GM21367 (cell line): ENCODE measurements around the gene CAPN11.
"Not testable (repeated sequence)": the region's sequence is repeated elsewhere in the genome, so short reads cannot be mapped to it uniquely, and the experiment has no call there.

Experiments used
- ATAC-seq: cut with Tn5 transposase; IDR thresholded peaks from one replicate; pipeline ENCODE4 v1.9.1; 2021; ENCODE audit not compliant: unreplicated experiment

Gene CAPN11

GRCh38 chr6:44179648-44180047 is 21.0 kb downstream of the CAPN11 start:
- ATAC-seq: no peak

DNA sequence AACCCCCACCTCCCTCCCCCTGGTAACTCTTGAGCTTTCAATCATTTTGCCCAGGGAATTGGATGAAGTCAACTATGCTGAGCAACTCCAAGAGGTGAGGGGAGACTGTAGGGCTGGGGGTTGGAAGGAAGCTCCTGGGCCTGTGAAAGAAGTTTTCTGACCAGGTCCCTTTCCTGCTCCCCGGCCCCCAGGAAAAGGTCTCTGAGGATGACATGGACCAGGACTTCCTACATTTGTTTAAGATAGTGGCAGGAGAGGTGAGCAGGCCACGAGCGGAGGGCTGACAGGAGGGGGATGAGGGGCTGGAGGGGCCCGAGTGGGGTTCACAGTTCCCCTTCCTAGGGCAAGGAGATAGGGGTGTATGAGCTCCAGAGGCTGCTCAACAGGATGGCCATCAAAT is 21.8 kb downstream of the CAPN11 start:
- ATAC-seq: no peak

DNA sequence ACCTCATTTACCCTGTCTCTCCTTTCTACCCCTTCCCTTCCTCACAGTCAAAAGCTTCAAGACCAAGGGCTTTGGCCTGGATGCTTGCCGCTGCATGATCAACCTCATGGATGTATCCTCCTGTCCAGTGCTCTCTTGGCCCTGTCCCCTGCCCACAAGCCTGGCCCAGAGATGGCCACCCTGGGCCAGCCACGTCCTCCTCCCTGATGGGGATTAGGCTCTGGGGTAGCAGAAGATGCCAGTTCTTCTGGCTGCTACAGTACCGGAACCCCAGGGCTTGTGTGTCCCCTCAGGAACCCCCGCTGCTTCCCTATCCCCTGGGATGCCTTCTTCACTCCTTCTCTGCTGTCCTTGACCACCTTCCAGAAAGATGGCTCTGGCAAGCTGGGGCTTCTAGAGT is 22.3 kb downstream of the CAPN11 start:
- ATAC-seq: no peak

DNA sequence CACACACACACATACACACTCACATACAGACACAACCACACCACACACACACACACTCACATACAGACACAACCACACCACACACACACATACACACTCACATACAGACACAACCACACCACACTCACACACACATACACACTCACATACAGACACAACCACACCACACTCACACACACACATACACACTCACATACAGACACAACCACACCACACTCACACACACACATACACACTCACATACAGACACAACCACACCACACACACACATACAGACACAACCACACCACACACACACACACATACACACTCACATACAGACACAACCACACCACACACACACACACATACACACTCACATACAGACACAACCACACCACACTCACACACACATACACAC is 23.2 kb downstream of the CAPN11 start:
- not testable (repeated sequence) for ATAC-seq

DNA sequence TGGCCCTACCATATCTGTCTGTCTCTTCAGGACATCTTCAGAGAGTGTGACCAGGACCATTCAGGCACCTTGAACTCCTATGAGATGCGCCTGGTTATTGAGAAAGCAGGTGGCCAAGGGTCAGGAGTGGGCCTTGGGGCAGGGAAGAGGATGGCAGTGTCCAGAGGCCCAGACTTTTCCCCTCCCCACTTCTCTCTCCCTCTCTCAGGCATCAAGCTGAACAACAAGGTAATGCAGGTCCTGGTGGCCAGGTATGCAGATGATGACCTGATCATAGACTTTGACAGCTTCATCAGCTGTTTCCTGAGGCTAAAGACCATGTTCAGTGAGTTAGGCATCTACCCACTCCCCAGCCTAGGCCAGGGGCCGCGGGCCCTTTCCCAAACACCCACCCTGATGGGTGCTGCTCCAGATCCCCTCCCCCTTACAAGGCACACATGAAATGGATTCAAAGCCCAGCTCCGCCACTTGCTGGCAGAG is 24.3 kb downstream of the CAPN11 start:
- ATAC-seq: no peak

- ATAC-seq: no peak
Measured at GRCh38 chr6:44183783-44184182, 25.2 kb downstream of the CAPN11 start.

GRCh38 chr6:44185356-44185755 is 26.7 kb downstream of the CAPN11 start:
- ATAC-seq: not testable (repeated sequence)

DNA sequence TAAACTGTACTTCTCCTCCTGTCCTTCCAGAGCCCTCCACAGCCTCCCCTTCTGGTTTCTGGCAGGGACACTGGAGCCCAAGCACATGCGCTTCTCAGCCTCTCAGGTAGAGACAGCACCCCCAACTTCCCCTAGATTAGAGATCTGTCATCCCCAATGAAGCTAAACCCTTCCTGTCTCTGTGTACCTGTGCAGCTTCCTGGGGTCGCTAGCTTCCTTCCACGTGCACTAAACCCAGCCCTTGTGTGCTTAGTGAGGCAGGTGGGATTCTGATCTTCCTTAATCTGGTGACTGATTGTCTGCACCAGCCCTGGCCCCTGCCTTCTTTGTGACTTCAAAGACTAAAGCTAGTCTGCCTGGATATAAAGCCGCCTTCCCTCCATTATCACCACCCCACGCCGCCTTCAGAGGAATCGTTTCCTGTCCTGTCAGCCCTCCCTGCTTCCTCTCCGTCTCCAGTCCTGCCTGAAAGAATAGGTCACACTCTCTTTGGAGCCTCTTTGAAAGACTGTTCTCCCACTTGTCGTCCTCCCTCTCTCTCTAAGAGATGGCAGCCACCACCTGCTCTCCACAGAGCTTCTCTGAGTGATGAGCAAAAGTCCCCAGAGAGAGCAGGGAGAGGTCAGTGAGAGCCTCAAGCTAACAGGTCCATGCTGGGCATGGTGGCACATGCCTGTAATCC is 27.5 kb downstream of the CAPN11 start:
- no peak for ATAC-seq

- no peak for ATAC-seq
Measured at GRCh38 chr6:44186635-44187025, 28.0 kb downstream of the CAPN11 start.

DNA sequence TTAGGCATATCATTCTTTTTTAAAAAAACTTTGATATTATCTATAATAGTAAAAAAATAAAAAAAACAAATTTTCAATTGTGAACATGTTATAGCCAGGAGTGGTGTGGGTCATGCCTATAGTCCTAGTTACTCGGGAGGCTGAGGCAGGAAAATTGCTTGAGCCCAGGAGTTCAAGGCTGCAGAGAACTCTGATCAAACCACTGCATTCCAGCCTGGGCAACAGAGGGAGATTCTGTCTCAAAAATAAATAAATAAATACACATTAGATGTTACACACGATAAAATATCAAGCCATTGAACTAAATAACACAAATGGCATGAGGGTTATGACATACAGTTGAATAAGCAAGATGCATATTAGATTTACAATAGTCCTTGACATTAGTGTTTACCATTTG is 30.2 kb downstream of the CAPN11 start:
- no peak for ATAC-seq

- ATAC-seq: no peak
Measured at GRCh38 chr6:44189257-44189656, 30.6 kb downstream of the CAPN11 start.

DNA sequence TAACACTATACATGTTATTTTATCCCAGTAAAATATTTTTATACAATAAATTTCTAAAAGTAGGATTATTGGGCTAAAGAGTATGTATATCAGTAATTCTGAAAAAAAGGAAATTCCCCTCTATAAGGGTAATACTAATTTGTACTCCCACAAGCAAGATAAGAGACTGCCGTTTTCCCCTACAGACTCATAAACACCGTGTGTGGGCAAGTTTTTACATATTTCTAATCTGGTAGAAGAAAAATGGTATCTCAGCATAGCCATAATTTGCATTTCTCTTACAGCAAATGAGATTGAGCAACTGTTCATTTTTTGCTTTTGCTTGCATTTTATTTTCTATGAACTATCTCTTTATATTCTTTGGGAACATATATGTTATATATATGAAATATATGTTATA is 32.1 kb downstream of the CAPN11 start:
- no peak for ATAC-seq

DNA sequence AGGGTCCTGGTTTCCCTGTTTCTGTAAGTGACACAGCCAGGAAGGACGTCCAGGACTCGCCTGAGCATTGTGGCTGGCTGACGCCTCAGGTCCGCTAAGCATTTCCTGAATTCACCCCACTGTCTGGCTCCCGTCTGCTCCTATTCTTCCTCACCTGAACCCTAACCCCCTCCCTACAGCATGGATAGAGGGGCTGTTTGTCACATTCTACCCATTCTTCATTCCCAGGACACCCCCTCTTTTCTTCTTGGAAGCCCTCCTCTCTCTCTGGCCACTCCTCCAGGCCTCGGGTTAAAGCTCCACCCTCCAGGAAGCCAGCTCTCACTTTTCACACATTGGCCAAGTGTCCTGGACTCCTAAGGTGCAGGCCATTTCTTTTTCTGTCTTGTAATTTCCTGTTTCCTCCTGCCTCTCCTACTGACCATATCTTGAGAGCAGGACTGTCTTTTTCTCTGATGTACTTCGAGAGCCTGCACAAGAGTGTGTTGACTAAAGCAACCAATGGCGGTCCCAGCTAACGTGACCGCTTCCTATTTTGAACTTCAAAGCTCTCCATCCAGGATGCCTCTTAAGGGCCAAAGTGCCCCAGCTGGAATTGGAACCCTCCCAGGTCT is 33.9 kb downstream of the CAPN11 start:
- no peak for ATAC-seq

DNA sequence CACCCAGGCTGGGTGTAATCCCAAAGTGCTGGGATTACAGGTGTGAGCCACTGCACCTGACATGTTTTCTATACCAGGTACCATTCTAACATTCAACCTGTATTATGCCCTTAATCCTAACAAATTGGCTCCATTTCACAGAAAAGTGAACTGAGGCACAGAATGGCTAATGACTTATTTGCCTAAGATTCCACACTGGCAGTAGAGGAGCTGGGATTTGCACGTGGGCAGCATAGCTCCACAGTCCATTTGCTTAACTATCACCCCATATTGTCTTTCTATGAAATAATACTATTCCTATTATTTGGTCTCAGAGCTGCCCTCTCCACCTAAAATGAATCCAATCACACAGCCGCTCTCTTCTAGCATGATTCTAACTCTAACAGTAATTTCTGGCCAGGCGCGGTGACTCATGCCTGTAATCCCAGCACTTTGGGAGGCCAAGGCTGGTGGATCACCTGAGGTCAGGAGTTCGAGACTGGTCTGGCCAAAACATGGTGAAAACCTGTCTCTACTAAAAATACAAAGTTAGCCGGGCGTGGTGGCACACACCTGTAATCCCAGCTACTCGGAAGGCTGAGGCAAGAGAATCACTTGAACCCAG is 34.8 kb downstream of the CAPN11 start:
- ATAC-seq: no peak

DNA sequence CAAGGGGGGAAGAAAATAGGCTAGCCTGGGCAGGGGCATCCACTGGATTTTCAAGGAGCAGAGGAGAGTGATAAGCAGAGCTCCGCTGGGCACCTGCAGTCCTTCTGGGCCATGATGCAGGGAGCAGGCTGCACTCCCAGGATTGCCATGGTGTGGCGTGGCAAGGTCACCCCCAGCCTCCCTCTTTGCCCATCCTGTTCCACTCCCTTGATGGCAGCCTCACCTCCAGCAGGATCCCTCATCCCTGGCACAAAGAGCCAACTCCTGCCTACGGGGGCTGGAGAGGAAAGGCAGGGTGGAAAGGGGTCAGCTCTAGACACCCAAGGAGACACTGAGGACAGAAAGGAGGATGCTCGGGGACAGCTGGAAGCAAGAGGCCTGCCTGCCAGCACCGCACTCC is 35.7 kb downstream of the CAPN11 start:
- ATAC-seq: no peak

DNA sequence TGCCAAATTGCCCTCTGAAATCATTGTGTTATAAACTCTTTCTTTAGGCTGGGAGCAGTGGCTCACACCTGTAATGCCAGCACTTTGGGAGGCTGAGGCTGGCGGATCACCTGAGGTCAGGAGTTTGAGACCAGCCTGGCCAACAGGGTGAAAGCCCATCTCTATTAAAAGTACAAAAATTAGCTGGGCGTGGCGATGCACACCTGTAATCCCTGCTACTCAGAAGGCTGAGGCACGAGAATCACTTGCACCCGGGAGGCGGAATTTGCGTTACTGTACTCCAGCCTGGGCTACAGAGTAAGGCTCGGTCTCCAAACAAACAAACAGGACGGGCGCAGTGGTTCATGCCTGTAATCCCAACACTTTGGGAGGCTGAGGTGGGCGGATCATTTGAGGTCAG is 37.7 kb downstream of the CAPN11 start:
- not testable (repeated sequence) for ATAC-seq

- ATAC-seq: no peak
Measured at GRCh38 chr6:44198684-44199083, 40.1 kb downstream of the CAPN11 start.

DNA sequence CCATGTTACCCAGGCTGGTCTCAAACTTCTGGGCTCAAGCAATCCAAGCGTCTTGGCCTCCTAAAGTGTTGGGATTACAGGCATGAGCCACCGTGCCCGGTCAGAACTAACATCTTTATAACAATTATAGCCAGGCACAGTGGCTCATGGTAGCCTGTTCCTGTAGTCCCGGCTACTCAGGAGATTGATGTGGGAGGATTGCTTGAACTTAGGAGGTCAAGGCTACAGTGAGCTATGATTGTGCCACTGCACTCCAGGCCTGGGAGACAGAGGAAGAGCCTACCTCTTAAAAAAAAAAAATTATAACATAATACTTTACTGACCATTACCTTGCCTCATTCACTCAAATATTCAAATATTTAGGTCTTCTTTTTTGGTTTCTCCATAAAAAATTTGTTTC is 41.3 kb downstream of the CAPN11 start:
- no peak for ATAC-seq

DNA sequence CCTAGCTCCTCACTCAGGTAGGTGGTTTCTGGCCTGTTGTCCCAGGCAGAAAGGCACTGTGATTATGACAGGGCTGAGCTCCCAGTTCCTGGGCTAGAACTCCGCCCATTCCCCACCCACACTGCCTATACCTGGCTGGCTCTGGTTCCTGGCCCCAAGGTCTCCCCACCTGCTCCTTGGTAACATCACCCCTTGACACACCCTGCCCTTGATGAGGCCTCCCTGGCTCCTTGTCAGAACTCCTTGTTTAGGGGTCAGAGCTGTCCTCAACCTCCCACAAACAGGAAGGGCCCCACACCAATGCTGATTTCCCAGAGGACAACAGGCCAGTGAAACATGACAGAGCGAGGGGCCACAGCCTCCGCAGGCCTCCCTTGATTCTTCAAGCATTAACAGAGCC is 42.6 kb downstream of the CAPN11 start:
- ATAC-seq: no peak

- ATAC-seq: no peak
Measured at GRCh38 chr6:44201638-44202303, 43.2 kb downstream of the CAPN11 start.

DNA sequence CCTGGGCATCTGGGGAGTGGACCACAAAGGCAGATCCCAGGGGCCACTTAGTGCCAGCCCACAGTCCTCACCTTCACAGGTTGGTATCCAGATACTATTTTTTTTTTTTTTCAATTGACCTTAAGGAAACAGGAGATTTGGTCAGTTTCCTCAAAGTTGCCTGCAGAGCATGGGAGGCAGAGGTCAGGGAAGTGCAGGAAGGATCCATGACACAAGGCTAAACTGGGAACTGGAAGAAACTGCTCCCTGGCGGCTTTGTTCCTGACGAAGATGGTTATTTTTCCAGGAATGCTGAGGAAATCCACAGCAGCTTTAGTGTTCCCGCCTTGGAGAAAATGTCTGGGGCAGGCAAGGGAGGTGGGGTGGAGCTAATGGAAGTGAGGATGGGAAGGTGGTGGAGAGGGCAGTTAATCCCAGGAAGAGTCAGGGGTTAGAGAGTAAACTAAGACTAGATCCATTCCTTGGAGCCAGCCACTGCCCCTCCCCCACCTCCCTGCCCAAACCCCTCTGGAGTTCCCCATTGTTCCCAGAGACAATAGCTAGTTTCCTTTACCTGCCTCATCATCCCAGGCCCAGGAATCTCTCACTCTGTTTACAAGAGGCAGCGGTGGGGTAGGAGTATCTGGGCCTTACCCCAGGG is 43.8 kb downstream of the CAPN11 start:
- no peak for ATAC-seq
